ENCODE measurements around the gene PRAMEF1. TPM values are rescaled to one million over a fixed set of nuclear protein-coding genes. Genes with fewer than 3 reads are reported as not detected.

PRAMEF1 gene
- total and polyA plus RNA-seq, 2 of the 8 experiments (the other 6 are each of a cell fraction or from before 2014, with no cell fraction given) = not detected

DNA sequence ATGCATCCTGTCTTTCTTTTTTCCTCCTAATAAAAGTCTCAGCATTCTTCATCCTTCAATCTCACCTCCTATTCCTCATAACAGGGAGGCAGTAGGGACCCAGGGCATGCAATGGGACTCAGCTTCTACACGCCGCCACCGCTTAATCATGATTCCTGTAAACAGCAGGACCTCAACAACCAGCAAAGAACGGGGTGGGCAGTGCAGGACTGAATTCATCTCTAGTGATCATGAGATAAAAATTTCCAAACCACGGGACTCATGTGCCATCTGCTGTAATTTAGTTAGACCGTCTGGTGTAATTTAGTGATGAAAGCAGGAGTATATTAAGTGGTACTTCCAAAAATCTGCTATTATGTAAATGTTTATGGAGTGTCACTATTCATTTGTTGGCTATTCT lies 12.3 kb upstream of the PRAMEF1 start:
- H3K18ac ChIP-seq (ENCODE audit: extremely low read depth, low read length) = no peak overlapping the region
- H3K9ac ChIP-seq (replicated peaks in 1 of 4; ENCODE audit: extremely low read depth in 1 of 4, low read depth in 3 of 4, low read length in 3 of 4) = no peak overlapping the region
- ChIA-PET POLR2A (ENCODE audit: partially characterized antibody) (no interaction called here), CTCF (ENCODE audit: partially characterized antibody) (interaction anchor here (1.1 kb wide), 1 partner anchor 306 kb away, joined by 3 read pairs; no protein-coding TSS in a partner anchor)
- no peak overlapping the region for H4K5ac ChIP-seq (ENCODE audit: insufficient read length, low read depth, low read length)
- no peak overlapping the region for H4K91ac ChIP-seq (replicated peaks; ENCODE audit: insufficient read length, low read length)
- H3K4ac ChIP-seq (replicated peaks; ENCODE audit: insufficient read length, low read depth, low read length) = no peak overlapping the region
- H2BK12ac ChIP-seq (ENCODE audit: low read depth, low read length) = no peak overlapping the region
- H3K79me2 ChIP-seq (ENCODE audit: control insufficient read depth in 1 of 2, insufficient read depth in 2 of 2, low read length in 2 of 2) = no peaks in the 10 kb centered on the region
- H2BK5ac ChIP-seq (ENCODE audit: low read depth, low read length) = no peak overlapping the region
- H2BK120ac ChIP-seq (replicated peaks; ENCODE audit: low read depth, low read length) = no peak overlapping the region
- H3K79me1 ChIP-seq (ENCODE audit: low read depth, low read length) = no peaks in the 10 kb centered on the region
- H3K4me3 ChIP-seq (ENCODE audit: extremely low read depth in 1 of 4, insufficient read depth in 2 of 4, low read depth in 3 of 4, low read length in 4 of 4) = no peak overlapping the region
- H2AK5ac ChIP-seq (ENCODE audit: low read depth, low read length) = no peak overlapping the region
- H2BK20ac ChIP-seq (ENCODE audit: low read length) = no peak overlapping the region
- FAIRE-seq (no peak), DNase-seq (ENCODE audit: low read depth in 1 of 2, low spot score in 2 of 2) (no peak)
- 90% methylated on average over 6 of the region's 6 CpGs; no CpG with 5 or more reads in 1 of the 2 experiments for WGBS, 2 experiments (ENCODE audit: extremely low coverage in 1 of 2, insufficient coverage in 1 of 2, insufficient read length in 1 of 2, insufficient replicate concordance in 2 of 2, low coverage in 1 of 2, low lambda C conversion rate in 2 of 2, missing lambda C conversion rate in 1 of 2)
- H4K20me1 ChIP-seq (replicated peaks in 1 of 2; ENCODE audit: control insufficient read depth in 1 of 2, insufficient read depth in 2 of 2, low read length in 2 of 2) = no peaks in the 10 kb centered on the region
- no peaks in the 10 kb centered on the region; a peak in 1 of 7 replicates for H3K4me1 ChIP-seq (replicated peaks in 1 of 4; ENCODE audit: control insufficient read depth in 3 of 4, insufficient read depth in 4 of 4, low read length in 3 of 4)
- H3K27ac ChIP-seq (ENCODE audit: low read depth, low read length) = no peak overlapping the region
- H3K23me2 ChIP-seq (ENCODE audit: low read depth, low read length) = no peaks in the 10 kb centered on the region
- H3K14ac ChIP-seq (ENCODE audit: insufficient read length) = no peak overlapping the region
- no peak overlapping the region for H2BK15ac ChIP-seq (ENCODE audit: low read length)
- no peak overlapping the region for H3K56ac ChIP-seq (replicated peaks; ENCODE audit: insufficient read length, low read depth, low read length)
- no peak overlapping the region for H2AFZ ChIP-seq (ENCODE audit: low read length)
- H3K9me3 ChIP-seq (ENCODE audit: insufficient read depth in 2 of 2, low read depth in 1 of 2, low read length in 1 of 2) = no peaks in the 10 kb centered on the region
- no peaks in the 10 kb centered on the region for H3K27me3 ChIP-seq (replicated peaks in 1 of 4; ENCODE audit: control insufficient read depth in 3 of 4, extremely low read depth in 1 of 4, insufficient read depth in 3 of 4, low read length in 3 of 4)
- H3K4me2 ChIP-seq (ENCODE audit: insufficient read depth in 1 of 2, low read depth in 2 of 2, low read length in 2 of 2) = no peak overlapping the region
- H3K36me3 ChIP-seq (ENCODE audit: control insufficient read depth in 2 of 4, insufficient read depth in 4 of 4, low read length in 3 of 4) = no peaks in the 10 kb centered on the region
- H3K23ac ChIP-seq (ENCODE audit: insufficient read length) = no peak overlapping the region
- no peak overlapping the region for H4K8ac ChIP-seq (ENCODE audit: extremely low read depth, insufficient read depth, low read length)
- no peak for TF ChIP-seq POLR2A (IDR thresholded peaks at IDR 0.05; ENCODE audit: control extremely low read depth in 1 of 2, low read depth in 2 of 2, low read length in 2 of 2)
- TF ChIP-seq HDAC6 (IDR thresholded peaks at IDR 0.05; ENCODE audit: low read depth, low read length) = no peak
- no peak for TF ChIP-seq USF2 (IDR thresholded peaks at IDR 0.05; ENCODE audit: low read length)
- TF ChIP-seq CHD2 (IDR thresholded peaks at IDR 0.05; ENCODE audit: low read length) = no peak
- no peak for TF ChIP-seq NRF1 (IDR thresholded peaks at IDR 0.05; ENCODE audit: low read depth, low read length)
